Stimulated activated CD8-positive, alpha-beta memory T cell treated with anti-CD3 and anti-CD28 coated beads, Interleukin-15, amount 100 ng/mL, for 4 hours (primary cell): Measurements from ENCODE around the gene PACSIN2.
"Not testable (repeated sequence)": the region's sequence is repeated elsewhere in the genome, so short reads cannot be mapped to it uniquely, and the experiment has no call there.

ENCODE experiments used
- DNase-seq, 2 donors: peaks; one replicate each; pipeline ENCODE4 v3.0.0-alpha.2; 2020; ENCODE audit warnings: low read depth in 2 of 2

The PACSIN2 gene

GRCh38 chr22:42946546-42947198 lies 68.3 kb downstream of the PACSIN2 start:
- DNase-seq: no peak

DNA sequence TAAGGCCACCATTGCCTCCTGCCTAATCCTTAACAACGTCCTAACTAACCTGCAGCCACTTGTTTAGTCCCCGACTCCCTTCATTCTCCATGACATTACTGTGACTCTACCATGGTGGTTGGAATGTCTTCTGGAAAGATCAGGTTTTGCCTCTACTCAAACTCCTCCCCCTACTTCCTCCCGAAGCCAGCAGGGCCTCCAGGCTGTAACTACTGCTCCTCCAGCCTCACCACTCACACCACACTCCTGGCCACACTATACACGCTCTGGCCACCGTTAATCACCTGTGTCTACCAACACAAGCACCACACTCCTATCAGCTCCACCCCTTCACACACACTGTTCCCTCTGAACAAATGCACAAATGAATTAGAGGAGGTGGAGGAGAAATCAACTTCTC lies 69.2 kb downstream of the PACSIN2 start:
- no peak for DNase-seq

- DNase-seq: no peak
Observed at GRCh38 chr22:42945027-42945426, 69.9 kb downstream of the PACSIN2 start.

DNA sequence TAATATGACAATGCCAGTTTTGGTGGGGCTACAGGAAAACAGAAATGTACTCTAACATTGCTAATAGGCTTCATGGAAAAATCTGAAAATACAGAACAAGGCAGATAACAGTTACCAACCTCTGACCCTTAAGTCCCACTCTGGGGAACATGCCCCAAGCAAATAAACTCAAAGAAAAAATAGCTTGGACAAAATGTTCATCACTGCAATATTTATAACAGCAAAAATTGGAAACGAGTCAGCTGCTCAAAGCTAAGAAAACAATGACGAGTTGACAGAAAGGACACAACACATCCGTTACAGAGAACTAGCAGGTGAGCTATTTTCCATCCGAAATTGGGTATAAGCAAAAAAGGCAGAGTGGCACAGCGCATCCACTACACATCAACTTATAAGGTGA lies 70.5 kb downstream of the PACSIN2 start:
- no peak for DNase-seq

DNA sequence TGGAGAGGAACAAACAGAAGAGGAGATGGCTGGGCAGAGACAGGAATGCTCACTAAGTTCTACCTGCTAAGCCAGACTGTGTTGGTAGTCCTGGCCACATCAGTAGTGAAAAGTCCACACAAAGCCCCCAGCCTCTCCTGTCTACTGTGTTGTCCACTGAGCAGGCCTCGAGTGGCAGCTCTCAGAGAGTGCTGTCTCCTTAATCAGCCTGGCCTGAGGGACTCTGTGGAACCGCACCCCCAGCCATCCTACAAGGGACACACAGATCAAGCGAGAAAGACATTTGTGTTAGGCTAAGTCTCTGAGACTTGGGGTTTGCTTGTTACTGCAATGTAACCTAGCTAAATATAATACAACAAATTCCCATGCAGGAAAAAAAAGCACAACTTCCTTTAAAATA lies 71.0 kb downstream of the PACSIN2 start:
- DNase-seq: no peak

GRCh38 chr22:42942351-42942750 lies 72.6 kb downstream of the PACSIN2 start:
- no peak for DNase-seq

GRCh38 chr22:42939941-42940653 lies 74.9 kb downstream of the PACSIN2 start:
- DNase-seq: no peak

- no peak for DNase-seq
Observed at GRCh38 chr22:42939451-42939881, 75.5 kb downstream of the PACSIN2 start.

DNA sequence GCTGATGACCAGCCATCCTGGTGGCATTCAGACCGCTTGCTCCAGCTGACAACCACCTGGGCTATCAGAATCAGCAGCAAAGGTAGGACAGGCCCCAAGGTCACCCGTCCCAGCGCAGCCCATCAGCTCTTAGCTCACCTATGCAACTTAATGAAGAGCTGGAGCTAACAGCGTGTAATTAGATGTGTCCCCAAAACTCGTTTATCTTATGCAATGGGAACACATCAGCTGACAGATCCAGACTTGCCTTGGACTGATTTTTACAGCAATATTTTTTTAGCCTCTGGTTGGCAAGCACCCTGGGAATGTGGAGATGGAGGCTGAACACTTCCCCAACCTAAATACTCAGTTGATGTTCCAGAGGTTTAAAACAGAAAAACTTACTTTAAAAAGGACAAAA lies 76.0 kb downstream of the PACSIN2 start:
- DNase-seq: no peak

DNA sequence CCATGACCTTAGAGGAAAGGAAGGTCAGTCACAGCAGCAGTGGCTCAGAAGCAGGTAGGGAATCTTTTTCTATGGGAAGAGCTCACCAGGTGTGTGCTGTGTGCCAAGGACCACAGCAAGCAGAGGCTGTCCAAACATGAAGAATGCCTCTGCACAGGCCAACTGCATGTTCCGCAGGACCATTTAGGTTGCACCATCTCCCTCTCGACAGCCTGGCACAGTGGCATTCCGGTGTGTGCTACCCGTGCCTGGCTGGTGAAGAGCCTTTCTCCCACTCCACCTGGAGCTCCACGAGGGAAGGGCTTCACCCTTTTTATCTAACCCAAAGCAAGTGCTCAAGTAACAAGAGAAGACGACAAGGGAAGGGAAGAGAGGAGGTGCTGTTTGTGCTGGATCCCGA lies 76.5 kb downstream of the PACSIN2 start:
- no peak for DNase-seq

DNA sequence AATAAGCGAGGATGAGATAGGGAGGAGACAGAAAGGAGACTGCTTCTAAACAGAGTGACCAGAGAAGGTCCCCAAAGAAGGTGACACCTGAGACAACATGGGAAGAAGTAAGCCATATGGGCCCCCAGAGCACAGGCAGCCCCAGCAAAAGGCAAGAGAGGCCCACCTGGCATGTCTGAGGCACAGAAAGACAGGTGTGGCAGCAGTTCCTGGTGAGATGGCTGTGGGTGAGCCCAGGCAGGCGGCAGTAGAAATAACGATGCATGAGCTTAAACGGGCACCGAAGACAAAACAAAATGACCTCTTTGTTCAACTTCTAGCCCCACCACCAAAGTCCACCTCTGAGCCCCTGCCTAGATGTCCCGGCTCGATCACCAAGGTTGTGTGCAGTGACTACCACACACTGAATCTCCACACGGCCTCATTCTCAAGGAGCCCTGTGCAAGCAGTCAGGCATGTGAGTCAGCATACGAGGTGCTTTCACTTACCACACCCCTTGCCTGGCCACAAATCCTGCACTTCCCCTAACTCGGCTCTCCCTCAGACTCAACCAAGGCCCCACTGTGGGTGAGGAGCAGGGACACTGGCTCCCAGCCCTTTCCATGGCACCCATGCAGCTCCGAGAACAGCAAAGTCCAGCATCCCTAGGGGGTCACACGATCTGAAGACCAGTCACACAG lies 77.6 kb downstream of the PACSIN2 start:
- DNase-seq: no peak

GRCh38 chr22:42936680-42937079 lies 78.3 kb downstream of the PACSIN2 start:
- not testable (repeated sequence) for DNase-seq

GRCh38 chr22:42934338-42934737 lies 80.6 kb downstream of the PACSIN2 start:
- no peak for DNase-seq

DNA sequence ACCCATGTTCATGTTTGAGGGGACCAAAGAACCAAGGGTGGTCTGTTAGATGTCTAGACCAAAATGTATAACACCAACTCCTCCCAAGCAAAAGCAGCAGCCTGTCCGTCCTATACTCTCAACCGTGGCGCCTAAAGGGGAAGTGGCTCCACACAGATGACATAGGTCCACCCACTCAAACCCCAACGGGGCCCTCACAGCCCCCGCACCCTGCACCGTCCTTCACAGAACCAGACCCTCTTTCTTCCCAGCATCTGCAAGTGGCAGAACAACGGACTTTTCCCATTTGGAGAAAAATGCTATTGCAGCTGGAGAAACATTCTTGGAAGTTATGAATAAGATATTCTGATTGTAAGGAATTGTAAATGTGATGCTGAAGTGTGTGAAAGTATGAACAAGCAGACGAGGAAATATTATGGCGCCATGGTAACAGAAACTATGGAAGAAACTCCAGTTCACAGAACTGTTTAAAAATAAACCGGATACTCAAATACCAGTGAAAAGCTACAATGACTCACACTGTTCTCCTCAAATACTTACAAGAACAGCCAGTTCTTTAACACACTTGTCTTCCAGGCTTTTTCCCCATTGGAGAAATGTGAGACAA lies 81.4 kb downstream of the PACSIN2 start:
- no peak for DNase-seq

- no peak for DNase-seq
Observed at GRCh38 chr22:42932857-42933484, 82.0 kb downstream of the PACSIN2 start.

GRCh38 chr22:42932197-42932519 lies 82.8 kb downstream of the PACSIN2 start:
- DNase-seq: no peak

DNA sequence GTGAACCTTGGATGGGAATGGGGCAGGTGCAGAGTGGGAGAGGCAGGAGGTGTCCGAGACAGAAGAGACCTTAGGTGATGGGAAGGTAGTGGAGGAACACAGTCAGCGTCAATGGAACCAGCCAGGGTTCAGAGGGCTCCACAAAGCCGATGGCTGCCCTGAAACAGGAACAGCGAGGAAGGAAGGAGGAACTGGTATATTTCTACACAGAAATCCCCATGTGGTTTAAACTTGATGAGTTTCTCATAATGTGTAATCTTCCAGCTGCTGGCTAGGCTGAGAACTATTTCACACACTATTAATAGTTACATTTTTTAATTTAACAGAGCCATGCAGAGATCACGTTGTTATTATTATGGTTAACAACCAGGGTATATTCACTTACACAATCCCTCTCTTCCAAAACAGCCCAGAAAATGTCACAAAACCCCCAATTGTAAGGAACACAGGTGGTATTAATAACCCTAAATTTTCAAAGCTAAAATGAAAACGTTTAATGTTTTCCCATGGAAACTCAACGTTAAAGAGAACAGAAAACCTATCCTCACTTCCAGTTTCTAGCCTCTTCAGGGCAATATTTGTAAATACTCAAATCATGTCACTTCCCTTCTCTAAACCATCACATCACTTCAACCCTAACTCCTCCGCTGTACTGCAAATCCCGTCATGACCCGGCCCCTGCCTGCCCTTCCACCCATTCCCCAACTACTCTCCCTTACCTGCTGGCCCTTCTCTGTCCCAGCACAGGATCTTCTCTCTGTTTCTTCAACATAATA lies 83.3 kb downstream of the PACSIN2 start:
- no peak for DNase-seq

DNA sequence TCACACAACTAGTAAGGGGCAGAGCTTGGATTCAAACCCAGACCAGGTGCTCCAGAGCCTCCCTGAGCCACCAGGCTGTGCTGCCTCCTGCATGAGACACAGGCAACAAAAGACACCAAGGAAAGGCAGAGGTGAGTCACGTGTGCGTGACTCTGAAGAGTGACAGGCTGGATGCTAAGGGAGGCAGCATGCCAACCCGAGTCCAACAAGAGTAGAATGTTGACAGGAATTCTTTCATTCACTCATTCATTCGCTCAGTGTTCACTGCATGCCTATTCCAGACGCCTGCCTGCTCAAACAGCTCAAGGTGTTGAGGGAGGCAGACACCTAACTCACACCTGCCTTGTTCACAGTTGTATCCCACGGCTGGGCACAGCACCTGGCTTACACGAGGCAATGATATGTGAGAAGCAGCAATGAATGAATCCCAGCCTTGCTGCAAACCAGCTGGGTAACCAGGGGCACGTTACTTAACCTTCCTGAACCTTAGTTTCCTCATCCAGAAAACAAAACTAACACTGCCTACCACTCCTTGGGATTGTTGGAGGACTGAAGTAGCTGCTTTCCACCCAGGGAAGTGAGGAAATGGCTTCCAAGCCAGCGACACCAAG lies 84.0 kb downstream of the PACSIN2 start:
- no peak for DNase-seq

DNA sequence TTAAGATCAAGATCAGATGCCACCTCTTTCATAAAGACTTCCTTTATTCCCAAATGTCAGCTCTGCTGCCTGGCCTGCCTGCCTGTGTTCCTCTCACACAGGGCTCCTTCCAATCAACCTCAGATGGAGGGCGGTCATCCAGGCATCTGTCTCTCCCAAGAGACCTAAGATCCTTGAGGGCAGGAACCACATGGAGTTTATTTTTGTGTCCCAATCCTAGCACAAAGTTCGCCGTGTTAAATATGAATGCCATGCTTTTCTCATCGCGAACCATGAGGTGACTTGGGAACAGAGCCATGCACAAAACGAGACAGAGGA lies 85.2 kb downstream of the PACSIN2 start:
- DNase-seq: no peak

- DNase-seq: no peak
Observed at GRCh38 chr22:42928969-42929837, 85.7 kb downstream of the PACSIN2 start.
